HepG2 (cell line): Measurements from ENCODE around the gene HSPB6. TPM values are rescaled to one million over a fixed set of nuclear protein-coding genes. Genes with fewer than 3 reads are reported as not detected.
A peak's percentile ranks its signal among the peaks of the same experiment; 100 is the strongest.

Experiments used
- GABPA ChIP-seq, 2 experiments: IDR thresholded peaks; 2 replicates each; pipeline ENCODE4 v1.6.1; 2011 to 2016; ENCODE audit warnings: low read depth in 2 of 2, low read length in 1 of 2, missing biosample characterization in 1 of 2, missing genetic modification characterization in 1 of 2
- GMEB1 ChIP-seq: sonication (generic); formaldehyde crosslinking; IDR thresholded peaks from 2 replicates; pipeline ENCODE4 v1.5.1; 2020; ENCODE audit warnings: missing genetic modification reagents, mild to moderate bottlenecking, borderline replicate concordance
- HMGXB4 ChIP-seq, 2 experiments: sonication (generic) in 1 of 2; formaldehyde crosslinking in 1 of 2; IDR thresholded peaks; 2 replicates each; pipeline versions ENCODE4 v1.4.0 to v1.6.1; 2018 to 2020; ENCODE audit warnings: missing genetic modification reagents in 2 of 2, borderline replicate concordance in 1 of 2, low read depth in 1 of 2, mild to moderate bottlenecking in 1 of 2, missing biosample characterization in 1 of 2
- KDM2A ChIP-seq: sonication (generic); formaldehyde crosslinking; IDR thresholded peaks from 2 replicates; pipeline ENCODE4 v1.4.0; 2020; ENCODE audit warnings: low read depth, missing genetic modification reagents, borderline replicate concordance
- NFIC ChIP-seq: IDR thresholded peaks from 2 replicates; pipeline ENCODE4 v1.6.1; 2012; ENCODE audit warnings: mild to moderate bottlenecking, low read length, inconsistent platforms
- STAT5B ChIP-seq: sonication (generic); formaldehyde crosslinking; IDR thresholded peaks from 2 replicates; pipeline ENCODE4 v1.4.0; 2020; ENCODE audit warnings: missing genetic modification reagents
- ZBTB21 ChIP-seq: sonication (generic); formaldehyde crosslinking; IDR thresholded peaks from 2 replicates; pipeline ENCODE4 v1.4.0; 2020; ENCODE audit warnings: missing genetic modification reagents
- ZBTB46 ChIP-seq: sonication (generic); formaldehyde crosslinking; IDR thresholded peaks from 2 replicates; pipeline ENCODE4 v1.4.0; 2020; ENCODE audit warnings: mild to moderate bottlenecking, missing genetic modification reagents, borderline replicate concordance
- ZC3H13 ChIP-seq: sonication (generic); formaldehyde crosslinking; IDR thresholded peaks from 2 replicates; pipeline ENCODE4 v1.8.1; 2023; ENCODE audit warnings: mild to moderate bottlenecking, missing genetic modification reagents, moderate library complexity
- ZFP36L1 ChIP-seq: sonication (generic); formaldehyde crosslinking; IDR thresholded peaks from 2 replicates; pipeline ENCODE4 v1.8.0; 2022; ENCODE audit warnings: mild to moderate bottlenecking, missing genetic modification reagents, moderate library complexity
- ZKSCAN5 ChIP-seq: sonication (generic); formaldehyde crosslinking; IDR thresholded peaks from 2 replicates; pipeline ENCODE4 v1.5.1; 2020; ENCODE audit warnings: mild to moderate bottlenecking, missing genetic modification reagents
- ZMAT3 ChIP-seq: sonication (generic); formaldehyde crosslinking; conservative IDR thresholded peaks from 2 replicates; pipeline ENCODE4 v1.7.0; 2021; ENCODE audit warnings: missing genetic modification reagents
- ZNF503 ChIP-seq: sonication (generic); formaldehyde crosslinking; IDR thresholded peaks from 2 replicates; pipeline ENCODE4 v1.4.0; 2020; ENCODE audit warnings: missing genetic modification reagents
- ZNF558 ChIP-seq: sonication (generic); formaldehyde crosslinking; IDR thresholded peaks from 2 replicates; pipeline ENCODE4 v1.9.0; 2022; ENCODE audit warnings: mild to moderate bottlenecking, missing genetic modification reagents, borderline replicate concordance
- ZNF7 ChIP-seq: IDR thresholded peaks from 2 replicates; pipeline ENCODE4 v1.6.1; 2016; ENCODE audit warnings: missing biosample characterization, missing genetic modification reagents
- polyA plus RNA-seq, 8 experiments: library from polyadenylated mRNA; depleted of rRNA in 3 of 8; stranded (reverse) in 7 of 8; unstranded in 1 of 8; fragments of >200 nt; fragmentation: Illumina TruSeq in 4 of 8; extraction: Trizol in 4 of 8; gene quantifications; 2 replicates each; pipeline versions ENCODE4 v1.2.1 to v1.2.3, GENCODE V29; 2011 to 2016; ENCODE audit warnings: low read depth in 4 of 8, missing spikeins in 1 of 8, mixed read lengths in 1 of 8; ENCODE audit not compliant: insufficient read depth in 1 of 8
- total RNA-seq, 5 experiments: library from RNA; depleted of rRNA; stranded (reverse); fragments of >200 nt; fragmentation: Illumina TruSeq; extraction: Trizol; gene quantifications; 2 replicates each; pipeline ENCODE4 v1.2.3, GENCODE V29; 2016; ENCODE audit warnings: low read depth in 1 of 5

Gene HSPB6
- total and polyA plus RNA-seq, 2 of the 13 experiments (the other 11 are each of a cell fraction or from before 2014, with no cell fraction given) = 0.18 TPM; not detected in 1

GRCh38 chr19:35748106-35749020, 8.5 kb downstream of the HSPB6 start, which contains the start of gene LIN37 (continued):
- TF ChIP-seq KDM2A (peak; percentile 81), HMGXB4 (CRISPR knock-in tag; IDR thresholded peaks at IDR 0.05; ENCODE audit: borderline replicate concordance in 1 of 2, low read depth in 1 of 2) (peak; percentile 40 to 52; a peak in 2 of 4 replicates), STAT5B (CRISPR knock-in tag) (no peak), ZMAT3 (CRISPR knock-in tag) (no peak), ZBTB21 (CRISPR knock-in tag) (no peak), GMEB1 (CRISPR knock-in tag) (peak; percentile 85), ZBTB46 (CRISPR knock-in tag) (no peak), ZFP36L1 (CRISPR knock-in tag) (no peak), ZNF7 (CRISPR knock-in tag) (no peak), ZKSCAN5 (CRISPR knock-in tag) (no peak), ZNF558 (CRISPR knock-in tag) (no peak), GABPA (IDR thresholded peaks at IDR 0.05; ENCODE audit: low read depth, low read length) (peak; percentile 77), GABPA (CRISPR knock-in tag; IDR thresholded peaks at IDR 0.05; ENCODE audit: low read depth) (peak; percentile 97), ZC3H13 (CRISPR knock-in tag) (no peak), NFIC (no peak), ZNF503 (CRISPR knock-in tag) (no peak; the same call in 1 of the 2 replicates)
